Testis (tissue), 2 donors: ENCODE measurements around the gene DRAXIN.

Experiments used
- CTCF ChIP-seq, 3 experiments: fragments of 450-650 bp in 2 of 3; fragments of 200-600 bp in 1 of 3; sonication (generic) in 1 of 3; IDR thresholded peaks; one replicate each; pipeline ENCODE4 v1.5.1; 2016 to 2019; ENCODE audit warnings: antibody characterized with exemption in 3 of 3, mild to moderate bottlenecking in 2 of 3, moderate library complexity in 1 of 3
- POLR2A ChIP-seq: fragments of 450-650 bp; IDR thresholded peaks from one replicate; pipeline ENCODE4 v1.6.1; 2017; ENCODE audit warnings: antibody characterized with exemption, mild to moderate bottlenecking, moderate library complexity

DNA sequence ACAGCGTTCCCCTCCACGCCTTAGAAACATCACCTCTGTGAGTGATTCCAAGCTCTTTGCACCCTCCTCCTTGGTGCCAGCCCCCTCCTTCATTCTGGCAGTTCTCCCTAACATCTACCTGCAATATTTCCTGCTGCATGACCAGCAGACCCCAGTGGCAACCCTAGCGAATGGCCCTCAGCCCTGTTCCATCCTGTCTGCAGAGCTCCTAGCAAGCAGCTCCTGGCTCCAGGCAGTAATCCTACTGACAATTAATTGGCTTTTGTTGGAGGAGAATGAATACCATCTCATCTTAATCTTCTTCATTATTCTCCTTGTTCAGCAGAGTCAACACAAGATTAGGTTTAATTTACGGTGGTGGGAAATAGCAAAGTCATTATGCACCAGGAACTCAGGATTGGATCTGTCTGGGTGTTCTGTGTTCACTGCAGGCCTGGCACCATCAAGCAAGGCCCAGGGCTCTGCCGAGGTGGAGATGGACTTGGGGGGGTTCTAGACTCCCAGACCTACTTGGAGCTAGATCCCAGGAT, 49.7 kb upstream of the DRAXIN start:
- TF ChIP-seq CTCF (IDR thresholded peaks at IDR 0.05) (no peak), POLR2A (no peak)
